ENCODE results near the gene OR5AN1.

DNA sequence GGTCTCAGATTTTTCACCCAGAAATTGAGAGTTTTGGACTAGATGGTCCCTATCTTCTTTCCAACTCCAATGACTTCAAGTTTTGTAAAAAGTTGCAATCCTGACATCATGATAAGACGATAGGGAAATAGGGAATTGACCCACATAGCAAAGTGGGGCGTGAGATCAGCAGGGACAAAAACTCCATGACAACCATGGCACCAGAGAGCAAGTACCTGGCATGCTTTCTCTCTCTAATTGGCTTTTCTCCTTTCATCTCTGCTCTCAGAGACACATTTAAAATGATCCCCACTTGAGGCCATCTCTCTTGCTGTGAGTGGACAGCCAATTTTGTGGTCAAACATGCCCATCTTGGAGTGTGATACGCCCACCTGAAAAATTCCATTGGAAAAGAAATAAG, at the start of gene OR5AN1:
- TF ChIP-seq, protein P1, sequence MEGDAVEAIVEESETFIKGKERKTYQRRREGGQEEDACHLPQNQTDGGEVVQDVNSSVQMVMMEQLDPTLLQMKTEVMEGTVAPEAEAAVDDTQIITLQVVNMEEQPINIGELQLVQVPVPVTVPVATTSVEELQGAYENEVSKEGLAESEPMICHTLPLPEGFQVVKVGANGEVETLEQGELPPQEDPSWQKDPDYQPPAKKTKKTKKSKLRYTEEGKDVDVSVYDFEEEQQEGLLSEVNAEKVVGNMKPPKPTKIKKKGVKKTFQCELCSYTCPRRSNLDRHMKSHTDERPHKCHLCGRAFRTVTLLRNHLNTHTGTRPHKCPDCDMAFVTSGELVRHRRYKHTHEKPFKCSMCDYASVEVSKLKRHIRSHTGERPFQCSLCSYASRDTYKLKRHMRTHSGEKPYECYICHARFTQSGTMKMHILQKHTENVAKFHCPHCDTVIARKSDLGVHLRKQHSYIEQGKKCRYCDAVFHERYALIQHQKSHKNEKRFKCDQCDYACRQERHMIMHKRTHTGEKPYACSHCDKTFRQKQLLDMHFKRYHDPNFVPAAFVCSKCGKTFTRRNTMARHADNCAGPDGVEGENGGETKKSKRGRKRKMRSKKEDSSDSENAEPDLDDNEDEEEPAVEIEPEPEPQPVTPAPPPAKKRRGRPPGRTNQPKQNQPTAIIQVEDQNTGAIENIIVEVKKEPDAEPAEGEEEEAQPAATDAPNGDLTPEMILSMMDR (IDR thresholded peaks at IDR 0.05) = no peak
- no peak for TF ChIP-seq POLR2A (IDR thresholded peaks at IDR 0.05)

All from testis (tissue), 2 donors.